Osteocyte (in vitro differentiated cells): ENCODE results near the gene CCNF. TPM values are rescaled to one million over a fixed set of nuclear protein-coding genes. Genes with fewer than 3 reads are reported as not detected.

ENCODE experiments used
- DNase-seq: peaks from one replicate; pipeline ENCODE4 v3.0.0; 2021; ENCODE audit warnings: mixed read lengths; ENCODE audit not compliant: unreplicated experiment; ENCODE audit errors: extremely low spot score
- H3K27ac Mint-ChIP-seq: one replicate; pipeline ENCODE4 v1.8.0; 2021; ENCODE audit warnings: mild to moderate bottlenecking, mixed read lengths; ENCODE audit not compliant: unreplicated experiment
- H3K27me3 Mint-ChIP-seq: one replicate; pipeline ENCODE4 v1.8.0; 2021; ENCODE audit warnings: mixed read lengths; ENCODE audit not compliant: unreplicated experiment
- H3K36me3 Mint-ChIP-seq: one replicate; pipeline ENCODE4 v1.8.0; 2021; ENCODE audit warnings: mixed read lengths; ENCODE audit not compliant: unreplicated experiment
- H3K4me1 Mint-ChIP-seq: one replicate; pipeline ENCODE4 v1.8.0; 2021; ENCODE audit warnings: mixed read lengths; ENCODE audit not compliant: unreplicated experiment
- H3K4me3 Mint-ChIP-seq: one replicate; pipeline ENCODE4 v1.8.0; 2021; ENCODE audit warnings: mild to moderate bottlenecking, moderate library complexity, mixed read lengths; ENCODE audit not compliant: unreplicated experiment
- H3K9me3 Mint-ChIP-seq: one replicate; pipeline ENCODE4 v1.8.0; 2021; ENCODE audit warnings: mixed read lengths; ENCODE audit not compliant: unreplicated experiment
- total RNA-seq: library from RNA; stranded (reverse); gene quantifications from 2 replicates; pipeline ENCODE4 v1.2.1, GENCODE V29; 2021
- TF ChIP-seq, protein P1 (sequence below): fragments of 200-600 bp; sonication (generic); IDR thresholded peaks from 2 replicates; pipeline ENCODE4 v1.5.0; 2021; ENCODE audit warnings: antibody characterized with exemption, mild to moderate bottlenecking, moderate library complexity

The CCNF gene
- total RNA-seq, 1 donor from 2014 or later = 10.0 TPM

DNA sequence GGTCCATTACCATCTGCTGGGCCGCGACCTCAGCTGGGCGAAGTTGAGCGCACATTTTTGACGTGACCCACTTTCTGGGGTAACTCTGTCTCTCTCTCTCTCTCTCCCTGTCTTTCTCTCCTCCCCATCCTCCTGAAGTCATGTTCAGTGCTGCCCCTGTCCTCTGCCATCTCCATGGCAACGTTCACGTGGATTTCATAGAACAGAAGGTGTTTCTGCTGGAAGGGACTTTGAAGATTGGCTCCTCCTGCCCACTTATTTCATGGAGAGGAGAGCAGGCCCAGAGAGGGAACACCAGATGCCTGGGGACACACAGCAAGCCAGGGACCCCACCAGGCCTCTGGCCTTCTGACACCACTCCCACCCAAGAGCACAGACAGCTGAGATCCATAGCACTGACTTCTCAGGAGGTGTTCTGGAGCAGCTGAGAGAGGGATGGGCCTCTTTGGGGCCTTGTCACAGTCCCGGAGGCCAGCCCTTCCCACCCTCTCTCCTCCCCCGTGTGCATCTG lies 4.2 kb upstream of the CCNF start:
- no peaks in the 10 kb centered on the region for H3K36me3 Mint-ChIP-seq
- peaks cover 10% of the 10 kb centered on the region for H3K4me1 Mint-ChIP-seq
- no peak for DNase-seq
- no peaks in the 10 kb centered on the region for H3K9me3 Mint-ChIP-seq
- no peak overlapping the region for H3K27ac Mint-ChIP-seq
- peaks cover 7% of the 10 kb centered on the region for H3K27me3 Mint-ChIP-seq
- TF ChIP-seq, protein P1, sequence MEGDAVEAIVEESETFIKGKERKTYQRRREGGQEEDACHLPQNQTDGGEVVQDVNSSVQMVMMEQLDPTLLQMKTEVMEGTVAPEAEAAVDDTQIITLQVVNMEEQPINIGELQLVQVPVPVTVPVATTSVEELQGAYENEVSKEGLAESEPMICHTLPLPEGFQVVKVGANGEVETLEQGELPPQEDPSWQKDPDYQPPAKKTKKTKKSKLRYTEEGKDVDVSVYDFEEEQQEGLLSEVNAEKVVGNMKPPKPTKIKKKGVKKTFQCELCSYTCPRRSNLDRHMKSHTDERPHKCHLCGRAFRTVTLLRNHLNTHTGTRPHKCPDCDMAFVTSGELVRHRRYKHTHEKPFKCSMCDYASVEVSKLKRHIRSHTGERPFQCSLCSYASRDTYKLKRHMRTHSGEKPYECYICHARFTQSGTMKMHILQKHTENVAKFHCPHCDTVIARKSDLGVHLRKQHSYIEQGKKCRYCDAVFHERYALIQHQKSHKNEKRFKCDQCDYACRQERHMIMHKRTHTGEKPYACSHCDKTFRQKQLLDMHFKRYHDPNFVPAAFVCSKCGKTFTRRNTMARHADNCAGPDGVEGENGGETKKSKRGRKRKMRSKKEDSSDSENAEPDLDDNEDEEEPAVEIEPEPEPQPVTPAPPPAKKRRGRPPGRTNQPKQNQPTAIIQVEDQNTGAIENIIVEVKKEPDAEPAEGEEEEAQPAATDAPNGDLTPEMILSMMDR = no peak
- no peak overlapping the region for H3K4me3 Mint-ChIP-seq

DNA sequence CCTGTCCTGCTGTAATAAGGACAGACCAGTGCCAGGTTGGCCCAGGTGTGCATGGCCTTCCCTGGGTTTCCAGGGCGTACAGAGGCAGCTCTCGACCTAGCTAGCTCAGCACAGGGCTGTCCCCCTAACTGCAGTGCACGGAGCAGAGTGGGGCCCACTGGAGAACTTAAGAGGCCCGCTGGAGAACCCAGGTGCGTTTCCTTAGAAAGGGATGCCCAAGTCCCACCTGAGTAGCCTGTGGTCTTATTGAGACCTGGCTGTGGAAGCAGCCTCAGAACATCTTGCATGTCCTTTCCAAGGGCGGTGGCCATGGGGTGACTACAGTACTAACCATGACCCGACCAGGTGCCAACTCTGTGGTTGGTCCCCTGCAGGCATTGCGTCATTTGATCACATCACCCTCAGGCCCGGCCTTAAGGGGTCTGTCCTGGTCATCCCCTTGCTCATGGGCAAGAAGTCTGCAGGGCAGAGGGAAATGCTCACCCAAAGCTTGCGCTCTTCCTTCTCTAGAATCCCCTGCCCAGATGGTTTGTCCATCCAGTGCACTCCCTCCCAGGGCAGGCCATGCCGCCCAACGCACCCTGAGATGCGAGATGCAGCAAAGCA lies 3.3 kb upstream of the CCNF start:
- peaks cover 4% of the 10 kb centered on the region for H3K27me3 Mint-ChIP-seq
- no peak overlapping the region for H3K4me3 Mint-ChIP-seq
- no peak overlapping the region for H3K27ac Mint-ChIP-seq
- H3K36me3 Mint-ChIP-seq = no peaks in the 10 kb centered on the region
- no peaks in the 10 kb centered on the region for H3K9me3 Mint-ChIP-seq
- peaks cover 19% of the 10 kb centered on the region for H3K4me1 Mint-ChIP-seq
- TF ChIP-seq, protein P1 = no peak
- DNase-seq = no peak

DNA sequence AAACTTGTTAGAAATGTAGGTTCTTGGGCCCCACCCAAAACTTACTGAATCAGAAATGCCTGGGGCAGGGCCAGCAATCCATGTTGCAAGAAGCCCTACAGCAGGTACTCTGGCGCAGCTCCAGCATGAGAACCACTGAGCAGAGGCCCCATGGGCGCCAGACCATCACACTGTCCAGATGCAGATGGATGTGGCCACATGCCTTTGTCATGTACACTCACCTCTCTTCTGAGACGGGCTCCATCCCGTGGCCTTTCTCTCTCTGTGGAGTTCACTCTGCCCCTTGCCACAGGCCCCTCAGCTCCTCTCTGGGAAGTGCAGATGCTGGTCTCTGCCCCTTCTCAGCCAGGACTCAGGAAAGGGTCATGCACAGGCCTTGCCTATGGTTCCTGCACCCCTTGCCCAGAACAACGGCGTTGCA lies 2.3 kb upstream of the CCNF start:
- no peak for DNase-seq
- H3K27ac Mint-ChIP-seq = no peak overlapping the region
- H3K9me3 Mint-ChIP-seq = no peaks in the 10 kb centered on the region
- peaks cover 21% of the 10 kb centered on the region for H3K4me1 Mint-ChIP-seq
- no peaks in the 10 kb centered on the region for H3K36me3 Mint-ChIP-seq
- H3K4me3 Mint-ChIP-seq = no peak overlapping the region
- TF ChIP-seq, protein P1 = no peak
- H3K27me3 Mint-ChIP-seq = no peaks in the 10 kb centered on the region

DNA sequence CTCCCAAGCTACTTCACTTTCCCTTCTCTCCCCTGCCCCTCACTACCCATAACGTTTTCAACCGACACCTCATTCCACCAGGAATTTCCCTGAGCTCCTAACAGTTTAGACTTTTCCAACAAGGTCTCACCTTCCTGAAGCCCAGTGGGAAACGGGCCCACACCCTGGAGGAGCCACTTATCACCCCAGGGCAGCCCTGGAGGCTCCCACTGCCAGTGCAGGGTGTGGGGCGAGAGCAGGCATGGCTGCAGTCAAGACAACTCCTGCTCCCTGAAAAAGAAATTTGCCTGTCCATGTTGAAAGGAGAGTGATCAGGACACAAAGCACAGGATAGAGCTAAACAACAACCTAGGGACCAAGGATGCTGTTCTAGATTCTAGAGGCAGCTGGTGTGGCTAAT lies 1.7 kb upstream of the CCNF start:
- no peaks in the 10 kb centered on the region for H3K27me3 Mint-ChIP-seq
- H3K27ac Mint-ChIP-seq = no peak overlapping the region
- TF ChIP-seq, protein P1 = no peak

DNA sequence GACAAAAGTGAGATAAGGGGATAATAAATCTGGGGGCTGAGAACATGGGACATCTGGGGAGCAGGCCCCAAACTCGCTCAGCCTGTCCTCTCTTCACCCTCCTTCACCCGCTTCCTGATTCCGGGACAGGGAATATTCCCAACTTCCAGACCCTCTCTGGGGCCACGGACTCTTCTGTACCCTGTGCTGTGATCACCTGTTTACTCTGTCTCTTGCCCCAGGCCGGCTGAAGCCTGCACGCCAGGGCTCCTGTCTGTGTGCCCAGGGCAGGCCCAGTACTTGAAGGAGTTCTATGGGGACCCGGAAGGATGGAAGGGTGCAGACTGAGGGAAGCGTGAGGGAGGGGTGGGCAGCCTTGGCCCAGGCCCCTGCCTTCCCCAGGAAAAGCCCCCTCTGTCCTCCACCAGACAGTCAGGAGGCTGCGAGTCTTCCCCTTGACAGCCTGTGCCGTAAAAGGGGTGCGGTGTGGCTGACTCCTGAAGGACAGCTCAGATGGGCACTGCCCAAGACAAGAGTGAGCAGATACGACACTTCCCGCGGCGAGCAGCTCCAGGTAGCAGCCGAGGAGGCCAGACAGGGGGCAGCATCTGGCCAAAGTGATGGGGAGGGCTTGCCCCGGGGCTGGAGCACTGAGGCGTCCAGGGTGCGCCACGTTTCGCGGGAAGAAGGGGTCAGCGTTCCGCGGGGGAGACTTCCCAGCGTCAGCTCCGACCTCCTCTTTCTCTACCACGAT lies 1.0 kb upstream of the CCNF start:
- peak overlapping the region; percentile 79 for H3K4me3 Mint-ChIP-seq
- peaks cover 8% of the 10 kb centered on the region for H3K36me3 Mint-ChIP-seq
- TF ChIP-seq, protein P1 = peak; percentile 33
- H3K27ac Mint-ChIP-seq = peak overlapping the region; percentile 60
- no peak for DNase-seq
- H3K9me3 Mint-ChIP-seq = no peaks in the 10 kb centered on the region
- H3K4me1 Mint-ChIP-seq = peaks cover 21% of the 10 kb centered on the region
- no peaks in the 10 kb centered on the region for H3K27me3 Mint-ChIP-seq

More for the DNA sequence above, 1.7 kb upstream of the CCNF start:
- H3K4me1 Mint-ChIP-seq = peaks cover 21% of the 10 kb centered on the region
- DNase-seq = no peak
- H3K9me3 Mint-ChIP-seq = no peaks in the 10 kb centered on the region
- peaks cover 1% of the 10 kb centered on the region for H3K36me3 Mint-ChIP-seq
- peak overlapping the region; percentile 57 for H3K4me3 Mint-ChIP-seq
